ENCODE measurements around the gene MRPL28.
A peak's percentile ranks its signal among the peaks of the same experiment; 100 is the strongest.

The MRPL28 gene

DNA sequence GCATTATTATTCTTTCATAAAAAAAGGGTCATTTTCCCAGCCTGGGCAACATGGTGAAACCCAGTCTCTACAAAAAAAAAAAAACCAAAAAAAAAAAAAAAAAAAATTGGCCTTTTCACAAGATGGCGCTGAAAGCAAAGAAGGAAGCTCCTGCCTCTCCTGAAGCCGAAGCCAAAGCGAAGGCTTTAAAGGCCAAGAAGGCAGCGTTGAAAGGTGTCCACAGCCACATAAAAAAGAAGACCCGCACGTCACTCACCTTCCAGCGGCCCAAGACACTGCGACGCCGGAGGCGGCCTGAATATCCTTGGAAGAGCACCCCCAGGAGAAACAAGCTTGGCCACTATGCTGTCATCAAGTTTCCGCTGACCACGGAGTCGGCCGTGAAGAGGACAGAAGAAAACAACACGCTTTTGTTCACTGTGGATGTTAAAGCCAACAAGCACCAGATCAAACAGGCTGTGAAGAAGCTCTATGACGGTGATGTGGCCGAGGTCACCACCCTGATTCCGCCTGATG, 16.4 kb upstream of the MRPL28 start:
- TF ChIP-seq, protein P1, sequence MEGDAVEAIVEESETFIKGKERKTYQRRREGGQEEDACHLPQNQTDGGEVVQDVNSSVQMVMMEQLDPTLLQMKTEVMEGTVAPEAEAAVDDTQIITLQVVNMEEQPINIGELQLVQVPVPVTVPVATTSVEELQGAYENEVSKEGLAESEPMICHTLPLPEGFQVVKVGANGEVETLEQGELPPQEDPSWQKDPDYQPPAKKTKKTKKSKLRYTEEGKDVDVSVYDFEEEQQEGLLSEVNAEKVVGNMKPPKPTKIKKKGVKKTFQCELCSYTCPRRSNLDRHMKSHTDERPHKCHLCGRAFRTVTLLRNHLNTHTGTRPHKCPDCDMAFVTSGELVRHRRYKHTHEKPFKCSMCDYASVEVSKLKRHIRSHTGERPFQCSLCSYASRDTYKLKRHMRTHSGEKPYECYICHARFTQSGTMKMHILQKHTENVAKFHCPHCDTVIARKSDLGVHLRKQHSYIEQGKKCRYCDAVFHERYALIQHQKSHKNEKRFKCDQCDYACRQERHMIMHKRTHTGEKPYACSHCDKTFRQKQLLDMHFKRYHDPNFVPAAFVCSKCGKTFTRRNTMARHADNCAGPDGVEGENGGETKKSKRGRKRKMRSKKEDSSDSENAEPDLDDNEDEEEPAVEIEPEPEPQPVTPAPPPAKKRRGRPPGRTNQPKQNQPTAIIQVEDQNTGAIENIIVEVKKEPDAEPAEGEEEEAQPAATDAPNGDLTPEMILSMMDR (conservative IDR thresholded peaks at IDR 0.05) = no peak; the same call in 1 of the 2 replicates
- TF ChIP-seq ZFX (IDR thresholded peaks at IDR 0.05) = no peak
- H3K27ac ChIP-seq = no peak overlapping the region

DNA sequence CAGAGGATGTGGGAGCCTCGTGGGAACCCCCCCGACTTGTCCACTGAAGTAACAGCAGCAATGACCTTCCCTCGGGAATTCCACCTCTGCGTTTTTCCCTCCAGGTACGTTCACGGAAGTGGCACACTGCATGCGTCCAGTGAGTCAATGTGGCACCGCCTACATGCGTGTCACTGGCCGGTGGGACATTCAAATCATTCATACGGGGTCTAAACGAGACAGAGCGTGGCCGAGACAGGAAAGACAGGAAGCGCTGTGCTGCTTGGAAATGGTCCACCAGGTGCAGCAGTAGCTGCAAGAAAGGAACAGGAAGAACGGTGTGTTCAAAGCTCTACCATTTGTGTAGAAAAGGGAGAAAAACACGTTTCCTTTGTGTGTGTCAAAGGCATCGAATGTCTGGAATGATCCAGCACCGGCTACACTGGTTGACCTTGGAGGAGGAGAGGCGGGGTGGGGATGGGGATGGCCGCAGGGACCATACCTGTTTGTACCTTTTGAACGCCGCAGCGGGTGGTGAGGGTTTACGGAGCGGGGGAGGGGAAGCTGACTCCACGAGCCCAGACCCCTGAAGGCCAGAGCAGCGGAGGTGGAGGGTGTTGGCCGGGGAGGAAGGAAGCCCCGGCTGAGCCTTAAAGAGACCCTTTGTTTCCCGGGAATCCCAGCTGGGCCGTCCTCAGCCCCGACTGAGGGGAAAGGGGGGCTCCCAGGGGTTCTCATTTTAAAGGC, 13.2 kb upstream of the MRPL28 start:
- H3K27ac ChIP-seq = peak overlapping the region; percentile 99

DNA sequence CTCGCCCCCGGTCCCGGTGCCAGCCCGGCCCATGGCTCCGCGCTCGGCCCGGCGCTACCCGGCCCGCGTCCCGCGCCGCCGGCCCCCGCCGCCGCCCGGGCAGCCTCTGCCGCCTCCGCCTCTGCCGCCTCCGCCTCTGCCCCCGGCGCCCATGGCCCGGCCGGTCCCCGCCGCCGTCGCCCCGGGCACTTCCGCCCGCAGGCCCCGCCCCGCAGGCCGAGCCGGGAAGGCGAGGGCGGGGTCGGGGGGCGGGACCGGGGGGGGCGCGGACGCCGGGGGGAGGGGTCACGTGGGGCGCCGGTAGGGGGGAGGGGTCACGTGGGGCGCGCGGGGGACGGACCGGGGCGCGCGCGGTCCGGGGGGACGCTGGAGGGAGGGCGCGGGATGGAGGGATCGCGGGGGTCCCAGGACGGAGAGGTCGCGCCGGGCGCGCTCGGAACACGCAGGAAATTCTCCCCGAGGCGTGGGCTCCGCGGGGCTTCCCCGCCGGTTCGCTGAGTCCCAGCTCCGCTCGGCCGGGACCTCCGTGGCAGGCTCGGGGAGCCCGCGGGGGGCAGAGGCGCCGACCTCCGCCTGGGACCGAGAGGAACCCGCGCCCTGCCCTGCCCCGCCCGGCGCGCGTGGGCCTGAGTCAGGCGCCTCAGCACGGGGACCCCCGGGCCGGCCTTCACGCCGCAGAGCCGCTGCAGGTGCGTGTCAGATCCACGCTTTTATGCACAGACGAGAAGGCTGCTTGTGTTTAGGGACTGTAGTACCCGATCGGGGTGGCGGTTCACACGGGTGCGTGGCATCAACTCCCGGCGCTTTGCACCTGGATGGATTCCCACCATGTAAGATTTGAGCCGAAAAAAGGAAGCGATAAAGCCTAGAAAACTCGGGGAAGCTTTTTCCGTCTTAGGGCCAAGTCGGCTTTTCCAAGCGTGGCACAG, 11.7 kb upstream of the MRPL28 start, which contains the start of gene PGAP6:
Gene PGAP6 (minus strand): TSS at position 190 of the 929 bp plus-strand sequence. CDS start 157 bp downstream, at position 33.
- H3K27ac ChIP-seq = peak within 1 kb of the TSS; percentile 99
- no peak for TF ChIP-seq ZFX (IDR thresholded peaks at IDR 0.05)
- TF ChIP-seq, protein P1 (conservative IDR thresholded peaks at IDR 0.05) = no peak

More for the DNA sequence above, 13.2 kb upstream of the MRPL28 start:
- TF ChIP-seq ZFX (IDR thresholded peaks at IDR 0.05) = no peak
- TF ChIP-seq, protein P1 (conservative IDR thresholded peaks at IDR 0.05) = no peak

DNA sequence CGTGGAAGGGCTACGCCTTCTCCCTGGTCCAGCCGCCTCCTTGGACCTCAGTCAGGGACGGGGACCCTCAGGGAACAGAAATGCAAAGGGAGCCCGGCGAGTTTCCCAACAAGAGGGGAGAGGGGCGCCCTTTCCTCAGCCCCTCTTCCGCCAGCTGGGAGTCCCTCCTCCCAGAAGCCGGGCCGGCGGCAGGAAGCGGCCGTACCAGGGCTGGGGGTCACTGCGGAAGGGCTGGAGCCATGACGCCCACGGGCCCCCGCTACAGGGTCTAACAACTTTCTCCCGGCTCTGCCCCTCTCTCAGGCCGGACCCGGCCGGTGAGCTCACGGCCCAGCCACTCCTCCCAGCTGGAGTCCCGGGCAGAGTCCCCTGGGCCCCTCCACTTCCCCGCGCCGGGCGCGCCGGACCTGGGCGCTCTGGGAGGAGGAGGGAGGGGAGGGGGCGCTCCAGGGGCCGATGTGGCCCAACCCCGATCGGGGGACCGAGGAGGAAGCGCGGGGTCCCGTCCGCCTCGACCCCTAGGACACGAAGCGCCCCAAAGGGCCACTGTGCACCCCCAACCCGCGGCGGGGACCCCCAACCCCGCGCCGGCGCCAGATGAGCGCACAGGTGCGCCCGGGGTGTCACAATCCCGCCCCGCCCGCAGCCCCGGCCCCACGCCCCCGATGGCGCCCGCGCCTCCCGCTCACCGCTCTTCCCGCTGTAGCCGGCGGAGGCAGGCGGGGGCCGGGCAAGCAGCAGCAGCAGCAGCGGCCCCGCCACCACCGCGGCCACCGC, 10.9 kb upstream of the MRPL28 start:
- peak overlapping the region; percentile 99 for H3K27ac ChIP-seq
- TF ChIP-seq ZFX (IDR thresholded peaks at IDR 0.05) = 0 out of 2 replicates have a peak, but pooled peaks have one; percentile 16
- TF ChIP-seq, protein P1 (conservative IDR thresholded peaks at IDR 0.05) = no peak

DNA sequence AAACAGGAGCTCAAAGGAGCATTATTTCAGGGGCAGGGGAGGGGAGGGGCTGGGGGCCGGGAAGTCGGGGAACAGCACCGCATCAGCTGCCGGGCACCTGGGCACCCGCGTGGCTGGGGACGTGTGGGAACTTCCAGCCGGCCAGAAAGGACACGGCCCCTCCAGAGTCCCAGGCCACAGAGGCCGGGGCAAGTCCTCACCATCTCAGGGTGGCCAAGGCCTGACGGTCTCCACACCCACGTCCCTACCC, 10.3 kb upstream of the MRPL28 start:
- peak overlapping the region; percentile 99 for H3K27ac ChIP-seq

DNA sequence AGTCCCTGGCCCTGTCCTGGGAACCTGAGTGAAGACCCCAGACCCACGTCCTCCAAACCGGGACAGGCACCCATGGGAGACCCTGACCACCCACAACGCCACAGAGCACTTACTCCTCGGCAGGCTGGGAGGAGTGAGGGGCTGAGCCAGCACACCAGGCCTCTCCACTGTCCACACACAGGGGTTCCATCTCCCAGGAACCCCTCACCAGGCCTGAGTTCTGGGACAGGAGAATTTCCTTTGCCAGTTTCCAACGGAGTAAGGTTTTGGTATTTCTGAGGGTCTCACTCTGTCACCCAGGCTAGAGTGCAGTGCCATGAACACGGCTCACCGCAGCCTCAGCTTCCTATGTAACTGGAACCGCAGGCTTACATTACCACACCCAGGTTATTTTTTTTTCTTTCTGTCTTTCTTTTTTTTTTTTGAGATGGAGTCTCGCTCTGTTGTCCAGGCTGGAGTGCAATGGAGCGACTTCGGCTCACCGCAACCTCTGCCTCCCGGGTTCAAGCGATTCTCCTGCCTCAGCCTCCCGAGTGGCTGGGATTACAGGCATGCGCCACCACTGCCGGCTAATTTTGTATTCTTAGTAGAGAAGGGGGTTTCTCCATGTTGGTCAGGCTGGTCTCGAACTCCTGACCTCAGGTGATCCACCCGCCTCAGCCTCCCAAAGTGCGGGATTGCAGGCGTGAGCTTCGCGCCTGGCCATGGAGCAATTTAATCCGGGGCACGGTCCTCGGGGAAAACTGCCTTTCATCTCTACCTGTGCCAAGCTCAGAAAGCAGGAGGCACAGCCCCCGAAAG, 9.8 kb upstream of the MRPL28 start:
- peak overlapping the region; percentile 99 for H3K27ac ChIP-seq
- no peak for TF ChIP-seq ZFX (IDR thresholded peaks at IDR 0.05)
- TF ChIP-seq, protein P1 (conservative IDR thresholded peaks at IDR 0.05) = no peak

More for the DNA sequence above, 10.3 kb upstream of the MRPL28 start:
- TF ChIP-seq, protein P1 (conservative IDR thresholded peaks at IDR 0.05) = no peak
- TF ChIP-seq ZFX (IDR thresholded peaks at IDR 0.05) = no peak
